GM19455 (cell line): ENCODE data around the gene MAP3K4.

ENCODE experiments used
- ATAC-seq: cut with Tn5 transposase; IDR thresholded peaks from one replicate; pipeline ENCODE4 v1.9.1; 2021; ENCODE audit not compliant: unreplicated experiment

The MAP3K4 gene

GRCh38 chr6:161138543-161139303, 147.2 kb downstream of the MAP3K4 start:
- no peak for ATAC-seq

- no peak for ATAC-seq
Measured at GRCh38 chr6:161139304-161139765, 147.8 kb downstream of the MAP3K4 start.

- no peak for ATAC-seq
Measured at GRCh38 chr6:161139766-161140553, 148.4 kb downstream of the MAP3K4 start.

GRCh38 chr6:161140554-161140875, 148.9 kb downstream of the MAP3K4 start:
- no peak for ATAC-seq

- no peak for ATAC-seq
Measured at GRCh38 chr6:161141173-161141572, 149.6 kb downstream of the MAP3K4 start.

GRCh38 chr6:161142957-161143296, 151.4 kb downstream of the MAP3K4 start:
- ATAC-seq: no peak

GRCh38 chr6:161143663-161144430, 152.3 kb downstream of the MAP3K4 start:
- ATAC-seq: no peak

- ATAC-seq: no peak
Measured at GRCh38 chr6:161150136-161150535, 158.6 kb downstream of the MAP3K4 start.

GRCh38 chr6:161150566-161150965, 159.0 kb downstream of the MAP3K4 start:
- ATAC-seq: no peak

GRCh38 chr6:161151059-161151645, 159.6 kb downstream of the MAP3K4 start:
- no peak for ATAC-seq

- no peak for ATAC-seq
Measured at GRCh38 chr6:161151660-161152526, 160.3 kb downstream of the MAP3K4 start.

GRCh38 chr6:161152527-161152862, 160.9 kb downstream of the MAP3K4 start:
- no peak for ATAC-seq

GRCh38 chr6:161152907-161153662, 161.5 kb downstream of the MAP3K4 start:
- no peak for ATAC-seq

GRCh38 chr6:161153725-161154124, 162.2 kb downstream of the MAP3K4 start:
- no peak for ATAC-seq

- no peak for ATAC-seq
Measured at GRCh38 chr6:161154796-161155335, 163.3 kb downstream of the MAP3K4 start.

GRCh38 chr6:161161121-161161520, 169.6 kb downstream of the MAP3K4 start:
- no peak for ATAC-seq

- no peak for ATAC-seq
Measured at GRCh38 chr6:161161889-161162624, 170.5 kb downstream of the MAP3K4 start.

GRCh38 chr6:161162722-161163121, 171.2 kb downstream of the MAP3K4 start:
- ATAC-seq: no peak
